Stimulated activated CD8-positive, alpha-beta memory T cell treated with anti-CD3 and anti-CD28 coated beads, Interleukin-15, amount 100 ng/mL, for 1 hour (primary cell): ENCODE data around the gene VIT.

ENCODE experiments used
- DNase-seq: peaks from one replicate; pipeline ENCODE4 v3.0.0-alpha.2; 2020; ENCODE audit warnings: low read depth

The VIT gene

GRCh38 chr2:36859366-36859792 is 162.9 kb downstream of the VIT start:
- no peak for DNase-seq

- no peak for DNase-seq
Measured at GRCh38 chr2:36861896-36862295, 165.4 kb downstream of the VIT start.
